ENCODE data around the gene NPAS3. TPM values are rescaled to one million over a fixed set of nuclear protein-coding genes. Genes with fewer than 3 reads are reported as not detected.

The NPAS3 gene
- total RNA-seq, 4 donors from 2014 or later: 0.13 to 1.1 (median 0.47) TPM; not detected in 1

DNA sequence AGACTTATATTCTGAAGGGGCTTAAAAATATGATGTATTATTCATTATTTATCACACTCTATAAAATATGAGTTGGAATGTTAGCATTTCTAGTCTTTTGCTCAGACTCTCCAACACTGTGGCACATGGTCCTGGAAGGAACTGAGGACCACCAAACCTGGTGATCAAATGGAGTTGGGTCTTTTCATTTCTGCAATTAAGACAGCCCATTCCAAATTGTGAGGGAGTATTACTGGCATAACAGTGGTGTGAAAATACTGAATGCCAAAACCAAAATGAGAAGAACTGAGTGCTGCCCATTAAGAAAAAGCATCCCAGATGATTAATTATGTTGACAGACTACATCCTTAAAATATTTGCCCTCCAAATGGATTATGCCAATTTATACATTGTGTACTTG, 90.8 kb downstream of the NPAS3 start:
- Histone ChIP-seq H3K4me3 (no peak overlapping the region), H3K4me1 (peaks cover 0 to 7% (median 3%) of the 10 kb centered on the region in 3 donors), H3K27ac (no peak overlapping the region), H3K27me3 (no peaks in the 10 kb centered on the region), H3K9me3 (no peaks in the 10 kb centered on the region), H3K36me3 (no peaks in the 10 kb centered on the region)
- no peak for DNase-seq
- TF ChIP-seq, protein P1, sequence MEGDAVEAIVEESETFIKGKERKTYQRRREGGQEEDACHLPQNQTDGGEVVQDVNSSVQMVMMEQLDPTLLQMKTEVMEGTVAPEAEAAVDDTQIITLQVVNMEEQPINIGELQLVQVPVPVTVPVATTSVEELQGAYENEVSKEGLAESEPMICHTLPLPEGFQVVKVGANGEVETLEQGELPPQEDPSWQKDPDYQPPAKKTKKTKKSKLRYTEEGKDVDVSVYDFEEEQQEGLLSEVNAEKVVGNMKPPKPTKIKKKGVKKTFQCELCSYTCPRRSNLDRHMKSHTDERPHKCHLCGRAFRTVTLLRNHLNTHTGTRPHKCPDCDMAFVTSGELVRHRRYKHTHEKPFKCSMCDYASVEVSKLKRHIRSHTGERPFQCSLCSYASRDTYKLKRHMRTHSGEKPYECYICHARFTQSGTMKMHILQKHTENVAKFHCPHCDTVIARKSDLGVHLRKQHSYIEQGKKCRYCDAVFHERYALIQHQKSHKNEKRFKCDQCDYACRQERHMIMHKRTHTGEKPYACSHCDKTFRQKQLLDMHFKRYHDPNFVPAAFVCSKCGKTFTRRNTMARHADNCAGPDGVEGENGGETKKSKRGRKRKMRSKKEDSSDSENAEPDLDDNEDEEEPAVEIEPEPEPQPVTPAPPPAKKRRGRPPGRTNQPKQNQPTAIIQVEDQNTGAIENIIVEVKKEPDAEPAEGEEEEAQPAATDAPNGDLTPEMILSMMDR (IDR thresholded peaks at IDR 0.05): no peak
- TF ChIP-seq POLR2A (IDR thresholded peaks at IDR 0.05): no peak
- intact Hi-C loops (cut with DNase I): no loop called here

DNA sequence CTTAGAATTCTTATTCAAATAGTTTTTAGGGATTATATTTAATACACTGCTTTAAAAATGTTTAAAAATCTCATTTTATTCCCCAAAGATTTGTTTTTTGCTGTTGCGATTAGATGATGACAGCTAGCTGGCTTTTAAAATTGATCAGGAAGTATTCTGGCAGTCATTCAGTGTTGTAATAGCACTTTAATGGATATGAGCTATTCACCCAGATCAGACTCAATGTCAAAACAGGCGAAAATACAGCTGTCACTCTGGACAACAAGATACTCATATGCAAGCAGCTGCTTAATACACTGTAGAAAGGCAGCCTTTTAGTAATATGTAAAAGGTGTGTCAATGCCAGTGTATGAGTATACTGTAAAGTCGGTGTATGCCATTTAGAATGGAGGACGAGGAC, 91.7 kb downstream of the NPAS3 start:
- Histone ChIP-seq H3K36me3 (no peaks in the 10 kb centered on the region), H3K27ac (no peak overlapping the region), H3K27me3 (no peaks in the 10 kb centered on the region), H3K9me3 (no peaks in the 10 kb centered on the region), H3K4me1 (peaks cover 0 to 7% (median 3%) of the 10 kb centered on the region in 3 donors), H3K4me3 (no peak overlapping the region)
- DNase-seq: no peak
- TF ChIP-seq, protein P1 (IDR thresholded peaks at IDR 0.05): no peak
- no peak for TF ChIP-seq POLR2A (IDR thresholded peaks at IDR 0.05)
- intact Hi-C loops (cut with DNase I): no loop called here
- 75 to 77% methylated on average over 4 of the region's 4 CpGs for WGBS, 2 donors

DNA sequence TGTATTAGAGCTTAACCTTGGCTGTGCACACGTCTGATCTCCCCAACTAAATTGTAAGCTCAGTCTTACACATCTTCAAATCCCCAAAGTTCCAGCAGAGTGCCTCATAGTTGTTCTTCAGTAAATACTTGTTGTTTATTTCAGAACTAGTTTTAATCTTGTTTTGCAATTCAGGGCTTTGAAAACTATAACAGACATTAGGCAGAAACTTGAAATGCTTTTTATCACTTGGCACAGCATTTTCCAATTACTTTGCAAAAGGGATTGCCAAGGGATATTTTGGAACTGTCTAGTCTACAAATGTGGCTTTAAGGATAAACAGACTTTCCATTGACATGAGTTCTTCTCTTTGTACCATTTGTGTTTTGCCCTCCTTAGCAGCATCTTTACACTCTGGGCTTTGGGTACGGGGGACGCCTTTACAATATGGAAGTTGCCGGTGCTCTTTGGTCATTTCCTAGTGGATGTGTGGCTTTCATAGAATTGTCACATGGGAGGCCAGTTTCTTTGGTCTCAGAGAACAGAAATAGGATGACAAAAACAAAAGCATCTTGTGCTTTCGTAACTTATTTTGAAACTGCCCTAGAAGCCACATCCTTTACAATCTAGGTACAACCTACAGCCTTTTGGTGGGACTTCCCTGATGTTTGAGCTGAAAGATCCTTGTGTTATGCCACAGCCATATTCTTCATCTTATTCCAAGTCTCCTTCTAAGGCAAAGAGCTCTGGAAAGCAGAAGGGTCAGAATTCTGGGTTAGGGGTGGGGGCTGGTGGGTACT, 96.9 kb downstream of the NPAS3 start:
- TF ChIP-seq, protein P1 (IDR thresholded peaks at IDR 0.05): no peak
- no peak for TF ChIP-seq POLR2A (IDR thresholded peaks at IDR 0.05)
- no peaks in the 10 kb centered on the region for H3K27me3 ChIP-seq
- no peak overlapping the region for H3K4me3 ChIP-seq
- no peaks in the 10 kb centered on the region for H3K9me3 ChIP-seq
- no peak overlapping the region for H3K27ac ChIP-seq
- no peaks in the 10 kb centered on the region for H3K4me1 ChIP-seq
- intact Hi-C loops (cut with DNase I): no loop called here
- no peaks in the 10 kb centered on the region for H3K36me3 ChIP-seq
- WGBS, 2 donors: 70 to 78% methylated on average over 5 of the region's 5 CpGs
- DNase-seq: no peak

DNA sequence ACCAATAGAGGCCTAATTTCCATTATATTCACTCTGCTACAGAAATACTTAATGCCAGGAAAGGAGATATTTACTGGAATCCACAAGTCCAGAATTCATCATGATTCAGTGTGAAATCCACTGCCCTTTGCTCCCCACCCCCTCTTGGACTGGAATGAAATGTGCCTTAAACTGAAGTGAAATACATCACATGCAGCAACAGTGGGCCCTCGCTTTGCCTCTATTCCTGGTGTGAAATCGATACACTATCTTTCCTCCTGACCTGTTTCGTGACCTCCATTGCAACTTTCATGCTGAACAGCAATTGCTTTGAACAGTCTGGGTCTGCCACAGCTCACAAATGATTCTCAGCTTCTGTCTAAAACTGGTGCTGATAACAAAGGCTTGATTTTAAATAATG, 100.6 kb downstream of the NPAS3 start:
- intact Hi-C loops (cut with DNase I): no loop called here

More for the DNA sequence above, 100.6 kb downstream of the NPAS3 start:
- Histone ChIP-seq H3K4me1 (no peaks in the 10 kb centered on the region), H3K27ac (no peak overlapping the region), H3K9me3 (no peaks in the 10 kb centered on the region), H3K36me3 (no peaks in the 10 kb centered on the region), H3K27me3 (no peaks in the 10 kb centered on the region), H3K4me3 (no peak overlapping the region)
- no peak for DNase-seq
- 71 to 80% methylated on average over 3 of the region's 3 CpGs for WGBS, 2 donors
- no peak for TF ChIP-seq POLR2A (IDR thresholded peaks at IDR 0.05)
- TF ChIP-seq, protein P1 (IDR thresholded peaks at IDR 0.05): no peak
